DOHH2 (cell line): ENCODE results near the gene TSPAN14.
A peak's percentile ranks its signal among the peaks of the same experiment; 100 is the strongest.

Source experiments
- H3F3A ChIP-seq: fragments of 200-600 bp; sonication (generic), shearing (Covaris generic); 2 replicates; pipeline ENCODE4 v1.6.0; 2016; ENCODE audit warnings: antibody characterized with exemption, mild to moderate bottlenecking; ENCODE audit not compliant: control insufficient read depth, insufficient read depth
- H3K27ac ChIP-seq: fragments of 200-600 bp; sonication (generic); 2 replicates; pipeline ENCODE4 v1.5.1; 2014; ENCODE audit warnings: low read depth, mild to moderate bottlenecking, low read length, moderate library complexity
- H3K27me3 ChIP-seq: fragments of 200-600 bp; sonication (generic); 2 replicates; pipeline ENCODE4 v1.6.1; 2014; ENCODE audit warnings: mild to moderate bottlenecking, low read length, mixed read lengths; ENCODE audit not compliant: control insufficient read depth
- H3K36me3 ChIP-seq: fragments of 200-600 bp; sonication (generic); 2 replicates; pipeline ENCODE4 v1.6.1; 2014; ENCODE audit warnings: mild to moderate bottlenecking, low read length, moderate library complexity, mixed read lengths; ENCODE audit not compliant: control insufficient read depth
- H3K4me1 ChIP-seq: fragments of 200-600 bp; sonication (generic); 2 replicates; pipeline ENCODE4 v1.6.1; 2014; ENCODE audit warnings: mild to moderate bottlenecking, low read length, mixed read lengths; ENCODE audit not compliant: control insufficient read depth
- H3K4me2 ChIP-seq: fragments of 200-600 bp; sonication (generic); 2 replicates; pipeline ENCODE4 v1.6.0; 2014; ENCODE audit warnings: mild to moderate bottlenecking, low read length, moderate library complexity
- H3K4me3 ChIP-seq: fragments of 200-600 bp; sonication (generic); 2 replicates; pipeline ENCODE4 v1.5.1; 2014; ENCODE audit warnings: mild to moderate bottlenecking, low read length, mixed read lengths
- H3K79me2 ChIP-seq: fragments of 200-600 bp; sonication (generic); 2 replicates; pipeline ENCODE4 v1.6.1; 2014; ENCODE audit warnings: mild to moderate bottlenecking, low read length, mixed read lengths; ENCODE audit not compliant: control insufficient read depth
- H3K9me2 ChIP-seq: fragments of 200-600 bp; sonication (generic); replicated peaks from 2 replicates; pipeline ENCODE4 v1.6.1; 2014; ENCODE audit warnings: mild to moderate bottlenecking, low read length, mixed read lengths; ENCODE audit not compliant: control insufficient read depth
- H3K9me3 ChIP-seq: fragments of 200-600 bp; sonication (generic); 2 replicates; pipeline ENCODE4 v1.6.1; 2014; ENCODE audit warnings: antibody characterized with exemption, low read length, mixed read lengths; ENCODE audit not compliant: control insufficient read depth, insufficient read depth
- H4K20me1 ChIP-seq: fragments of 200-600 bp; sonication (generic); 2 replicates; pipeline ENCODE4 v1.6.0; 2014; ENCODE audit warnings: low read depth, mild to moderate bottlenecking, antibody characterized with exemption, low read length, moderate library complexity; ENCODE audit not compliant: control insufficient read depth, insufficient read depth
- EZH2phosphoT487 ChIP-seq: fragments of 200-600 bp; sonication (generic); IDR thresholded peaks from 2 replicates; pipeline ENCODE4 v1.6.1; 2017; ENCODE audit warnings: borderline replicate concordance, mild to moderate bottlenecking, antibody characterized with exemption, low read length, moderate library complexity, mixed read lengths
- TF ChIP-seq, protein P1 (sequence below): fragments of 200-600 bp; sonication (generic); IDR thresholded peaks from one replicate; pipeline ENCODE4 v1.5.1; 2014; ENCODE audit warnings: antibody characterized with exemption, mild to moderate bottlenecking, low read depth, low read length; ENCODE audit not compliant: poor library complexity, severe bottlenecking

The TSPAN14 gene

DNA sequence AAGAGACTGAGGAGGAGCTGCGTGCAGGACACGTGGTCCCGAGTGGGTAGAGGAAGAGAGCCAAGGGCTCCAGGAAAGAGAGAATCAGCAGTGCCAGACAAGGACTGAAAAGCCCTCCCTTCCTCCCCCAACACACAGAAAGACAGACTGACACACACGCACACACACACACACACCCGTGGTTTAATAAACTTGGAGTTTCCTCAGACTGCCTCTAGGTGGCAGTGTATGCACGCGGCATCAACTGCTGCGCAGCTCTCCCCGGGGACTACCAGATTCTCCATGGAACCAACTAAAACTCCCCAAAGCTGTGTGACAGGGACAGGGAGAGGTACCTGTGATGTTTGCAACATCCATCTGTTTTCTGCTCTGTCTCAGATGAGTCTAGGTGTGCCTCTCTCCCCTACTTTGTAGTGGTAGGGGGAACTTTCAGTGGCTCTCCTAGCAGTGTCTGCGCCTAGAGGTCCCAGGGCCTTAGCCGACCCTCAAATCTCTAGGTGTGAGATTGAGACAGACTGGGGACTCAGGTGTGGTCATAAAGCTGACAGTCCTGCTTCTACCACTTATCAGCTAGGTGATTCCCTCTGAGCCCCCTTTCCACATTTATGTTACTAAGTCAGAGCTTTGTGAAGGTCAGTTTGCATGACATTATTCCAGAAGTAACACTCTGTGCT, 9.3 kb upstream of the TSPAN14 start:
- TF ChIP-seq EZH2phosphoT487, result no peak
- TF ChIP-seq, protein P1, sequence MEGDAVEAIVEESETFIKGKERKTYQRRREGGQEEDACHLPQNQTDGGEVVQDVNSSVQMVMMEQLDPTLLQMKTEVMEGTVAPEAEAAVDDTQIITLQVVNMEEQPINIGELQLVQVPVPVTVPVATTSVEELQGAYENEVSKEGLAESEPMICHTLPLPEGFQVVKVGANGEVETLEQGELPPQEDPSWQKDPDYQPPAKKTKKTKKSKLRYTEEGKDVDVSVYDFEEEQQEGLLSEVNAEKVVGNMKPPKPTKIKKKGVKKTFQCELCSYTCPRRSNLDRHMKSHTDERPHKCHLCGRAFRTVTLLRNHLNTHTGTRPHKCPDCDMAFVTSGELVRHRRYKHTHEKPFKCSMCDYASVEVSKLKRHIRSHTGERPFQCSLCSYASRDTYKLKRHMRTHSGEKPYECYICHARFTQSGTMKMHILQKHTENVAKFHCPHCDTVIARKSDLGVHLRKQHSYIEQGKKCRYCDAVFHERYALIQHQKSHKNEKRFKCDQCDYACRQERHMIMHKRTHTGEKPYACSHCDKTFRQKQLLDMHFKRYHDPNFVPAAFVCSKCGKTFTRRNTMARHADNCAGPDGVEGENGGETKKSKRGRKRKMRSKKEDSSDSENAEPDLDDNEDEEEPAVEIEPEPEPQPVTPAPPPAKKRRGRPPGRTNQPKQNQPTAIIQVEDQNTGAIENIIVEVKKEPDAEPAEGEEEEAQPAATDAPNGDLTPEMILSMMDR, result peak; percentile 84
- no peaks in the 10 kb centered on the region for H3K9me3 ChIP-seq
- H3K4me3 ChIP-seq, result no peak overlapping the region
- peaks cover 10% of the 10 kb centered on the region; the same call in 1 of the 2 replicates for H3K4me1 ChIP-seq
- peaks cover 6% of the 10 kb centered on the region; the same call in 1 of the 2 replicates for H3K27me3 ChIP-seq
- H3K27ac ChIP-seq, result no peak overlapping the region
- H4K20me1 ChIP-seq, result no peaks in the 10 kb centered on the region
- no peak overlapping the region for H3K4me2 ChIP-seq
- no peaks in the 10 kb centered on the region for H3K36me3 ChIP-seq
- no peaks in the 10 kb centered on the region for H3F3A ChIP-seq
- no peaks in the 10 kb centered on the region for H3K79me2 ChIP-seq
- H3K9me2 ChIP-seq, result no peaks in the 10 kb centered on the region

DNA sequence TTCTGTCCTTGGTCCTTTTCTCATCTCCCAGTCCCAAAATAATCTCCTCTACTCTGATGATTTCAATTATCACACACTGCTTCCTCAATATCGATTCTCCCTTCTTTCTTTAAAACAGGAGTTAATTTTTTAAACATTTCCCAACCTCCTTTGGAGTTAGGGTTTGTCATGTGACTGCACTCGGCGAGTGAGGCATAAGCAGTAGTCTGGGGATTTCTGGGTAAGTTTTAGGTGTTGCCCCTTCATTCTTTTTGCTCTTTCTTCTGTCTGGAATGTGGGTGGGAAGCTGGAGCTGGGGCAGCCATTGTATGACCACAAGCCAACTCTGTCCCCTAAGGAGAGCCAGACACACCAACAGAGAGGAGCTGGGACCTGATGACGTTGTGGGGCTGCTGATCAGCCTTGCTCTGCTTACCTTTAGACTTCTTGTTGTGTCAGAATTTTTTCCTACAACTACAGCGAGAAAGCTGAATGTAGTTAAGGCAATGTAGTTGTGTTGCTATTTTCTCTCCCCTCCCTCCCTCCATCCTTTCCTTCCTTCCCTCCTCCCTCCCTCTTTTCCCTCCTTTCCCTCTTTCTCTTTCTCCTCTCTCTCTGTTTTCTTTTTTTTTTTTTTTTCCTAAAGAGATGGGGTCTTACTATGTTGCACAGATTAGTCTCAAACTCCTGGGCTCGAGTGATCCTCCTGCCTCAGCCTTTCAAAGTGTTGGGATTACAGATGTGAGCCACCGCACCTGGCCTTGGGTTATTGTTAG, 6.5 kb upstream of the TSPAN14 start:
- Histone ChIP-seq H4K20me1 (no peaks in the 10 kb centered on the region), H3K27ac (no peak overlapping the region), H3K4me3 (no peak overlapping the region), H3K4me2 (no peak overlapping the region), H3K27me3 (peaks cover 6% of the 10 kb centered on the region; the same call in 1 of the 2 replicates), H3F3A (peaks cover 5% of the 10 kb centered on the region), H3K36me3 (no peaks in the 10 kb centered on the region), H3K4me1 (peaks cover 15% of the 10 kb centered on the region; the same call in 1 of the 2 replicates), H3K9me2 (no peaks in the 10 kb centered on the region), H3K9me3 (no peaks in the 10 kb centered on the region), H3K79me2 (no peaks in the 10 kb centered on the region)
- no peak for TF ChIP-seq EZH2phosphoT487
- TF ChIP-seq, protein P1, result no peak

DNA sequence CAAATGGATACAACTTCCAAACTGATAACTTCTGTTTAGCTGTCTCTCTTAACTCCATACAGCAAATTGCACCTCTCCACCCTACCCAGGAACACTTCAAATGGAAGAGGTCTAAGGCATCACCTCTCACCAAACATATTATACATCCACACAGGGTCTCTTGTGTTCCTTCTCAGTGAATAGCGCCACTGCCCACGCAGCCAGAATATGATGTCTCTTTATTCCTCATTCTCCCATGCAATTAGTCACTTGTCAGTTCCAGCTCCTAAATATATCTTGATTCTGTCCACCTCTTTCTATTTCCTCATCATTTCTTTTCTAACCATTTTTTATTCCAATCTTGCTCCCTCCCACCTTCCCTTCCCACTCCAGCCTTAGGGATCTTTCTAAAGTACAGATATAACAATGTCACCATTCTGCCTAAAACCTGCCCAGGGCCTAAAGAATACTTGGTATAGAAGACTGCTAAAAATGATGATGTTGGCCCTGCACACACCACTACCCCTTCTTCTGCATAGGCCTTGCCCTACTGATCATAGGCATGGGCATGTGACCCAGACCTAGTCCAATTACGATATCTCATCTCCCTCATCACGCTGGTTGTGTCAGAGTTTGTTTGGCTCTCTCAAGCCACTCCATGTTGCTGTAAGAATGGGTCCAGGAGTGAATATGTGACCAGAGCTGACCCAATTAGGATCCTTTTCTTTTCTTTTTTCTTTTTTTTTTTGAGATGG, 5.7 kb upstream of the TSPAN14 start:
- Histone ChIP-seq H3K9me2 (no peaks in the 10 kb centered on the region), H3K36me3 (no peaks in the 10 kb centered on the region), H3K27me3 (peaks cover 6% of the 10 kb centered on the region; the same call in 1 of the 2 replicates), H3K27ac (no peak overlapping the region), H3K9me3 (no peaks in the 10 kb centered on the region), H3F3A (peaks cover 7% of the 10 kb centered on the region), H3K4me3 (no peak overlapping the region), H4K20me1 (no peaks in the 10 kb centered on the region), H3K4me1 (peaks cover 17% of the 10 kb centered on the region), H3K4me2 (no peak overlapping the region), H3K79me2 (no peaks in the 10 kb centered on the region)
- no peak for TF ChIP-seq EZH2phosphoT487
- TF ChIP-seq, protein P1, result no peak
